Neural crest cell (in vitro differentiated cells): ENCODE data around the gene CPNE2. TPM values are rescaled to one million over a fixed set of nuclear protein-coding genes. Genes with fewer than 3 reads are reported as not detected.

Experiments used
- DNase-seq: peaks from one replicate; pipeline ENCODE4 v3.0.0; 2021; ENCODE audit warnings: low read depth, mixed read lengths, low spot score
- H3K27ac Mint-ChIP-seq: one replicate; pipeline ENCODE4 v1.8.0; 2021; ENCODE audit warnings: mild to moderate bottlenecking, mixed read lengths; ENCODE audit not compliant: unreplicated experiment
- H3K27me3 Mint-ChIP-seq: 2 replicates; pipeline ENCODE4 v1.8.0; 2021; ENCODE audit warnings: low read depth, mild to moderate bottlenecking, mixed read lengths
- H3K36me3 Mint-ChIP-seq: 2 replicates; pipeline ENCODE4 v1.8.0; 2021; ENCODE audit warnings: low read depth, mild to moderate bottlenecking, mixed read lengths
- H3K4me1 Mint-ChIP-seq: 2 replicates; pipeline ENCODE4 v1.8.0; 2021; ENCODE audit warnings: mixed read lengths
- H3K4me3 Mint-ChIP-seq: one replicate; pipeline ENCODE4 v1.8.0; 2021; ENCODE audit warnings: mild to moderate bottlenecking, mixed read lengths
- H3K9me3 Mint-ChIP-seq: 2 replicates; pipeline ENCODE4 v1.8.0; 2021; ENCODE audit warnings: mixed read lengths
- CTCF ChIP-seq: fragments of 200-600 bp; sonication (generic); conservative IDR thresholded peaks from 2 replicates; pipeline ENCODE4 v1.5.0; 2021; ENCODE audit warnings: antibody characterized with exemption, mild to moderate bottlenecking
- total RNA-seq: library from RNA; stranded (reverse); gene quantifications from 2 replicates; pipeline ENCODE4 v1.2.1, GENCODE V29; 2021

Gene CPNE2
- total RNA-seq, 1 donor from 2014 or later: 33.1 TPM

- no peaks in the 10 kb centered on the region for H3K9me3 Mint-ChIP-seq
- H3K4me3 Mint-ChIP-seq: no peak overlapping the region
- no peak overlapping the region for H3K27ac Mint-ChIP-seq
Observed at GRCh38 chr16:57049678-57050077, 42.7 kb upstream of the CPNE2 start.

GRCh38 chr16:57051696-57052228 is 40.6 kb upstream of the CPNE2 start:
- Mint-ChIP-seq H3K9me3 (no peaks in the 10 kb centered on the region), H3K4me1 (no peaks in the 10 kb centered on the region), H3K4me3 (no peak overlapping the region), H3K36me3 (no peaks in the 10 kb centered on the region), H3K27ac (no peak overlapping the region), H3K27me3 (peaks cover 15% of the 10 kb centered on the region)
- no peak for TF ChIP-seq CTCF
- DNase-seq: no peak

More at GRCh38 chr16:57049678-57050077, 42.7 kb upstream of the CPNE2 start:
- Mint-ChIP-seq H3K36me3 (no peaks in the 10 kb centered on the region), H3K27me3 (peaks cover 11% of the 10 kb centered on the region), H3K4me1 (peaks cover 6% of the 10 kb centered on the region)
- no peak for DNase-seq
- no peak for TF ChIP-seq CTCF

GRCh38 chr16:57053206-57053605 is 39.2 kb upstream of the CPNE2 start:
- no peak for TF ChIP-seq CTCF
- Mint-ChIP-seq H3K27ac (no peak overlapping the region), H3K4me1 (no peaks in the 10 kb centered on the region), H3K27me3 (peaks cover 18% of the 10 kb centered on the region), H3K9me3 (no peaks in the 10 kb centered on the region), H3K4me3 (no peak overlapping the region), H3K36me3 (no peaks in the 10 kb centered on the region)
- no peak for DNase-seq

GRCh38 chr16:57054338-57054737 is 38.0 kb upstream of the CPNE2 start:
- H3K9me3 Mint-ChIP-seq: no peaks in the 10 kb centered on the region
- no peak for DNase-seq
- H3K27me3 Mint-ChIP-seq: peaks cover 18% of the 10 kb centered on the region
- no peaks in the 10 kb centered on the region for H3K4me1 Mint-ChIP-seq
- H3K36me3 Mint-ChIP-seq: no peaks in the 10 kb centered on the region
- no peak for TF ChIP-seq CTCF
- no peak overlapping the region for H3K27ac Mint-ChIP-seq
- no peak overlapping the region for H3K4me3 Mint-ChIP-seq

GRCh38 chr16:57054771-57055170 is 37.6 kb upstream of the CPNE2 start:
- H3K4me1 Mint-ChIP-seq: no peaks in the 10 kb centered on the region

More at GRCh38 chr16:57054771-57055170, 37.6 kb upstream of the CPNE2 start:
- Mint-ChIP-seq H3K4me3 (no peak overlapping the region), H3K36me3 (no peaks in the 10 kb centered on the region), H3K9me3 (no peaks in the 10 kb centered on the region), H3K27me3 (peaks cover 18% of the 10 kb centered on the region), H3K27ac (no peak overlapping the region)
- no peak for TF ChIP-seq CTCF
- no peak for DNase-seq
